SU-DHL-6 (cell line): ENCODE data around the gene PLAU.

Experiments
- H2AFZ ChIP-seq: fragments of 200-600 bp; sonication (generic); 2 replicates; pipeline ENCODE4 v1.6.1; 2014; ENCODE audit warnings: low read depth, mild to moderate bottlenecking, moderate library complexity, mixed read lengths, antibody characterized with exemption, low read length; ENCODE audit not compliant: severe bottlenecking
- H3F3A ChIP-seq: fragments of 200-600 bp; shearing (Covaris generic); 2 replicates; pipeline ENCODE4 v1.6.0; 2016; ENCODE audit warnings: antibody characterized with exemption, mild to moderate bottlenecking; ENCODE audit not compliant: insufficient read depth
- H3K27ac ChIP-seq: fragments of 200-600 bp; sonication (generic); 2 replicates; pipeline ENCODE4 v1.5.1; 2016; ENCODE audit warnings: low read depth, mild to moderate bottlenecking, low read length, moderate library complexity, mixed read lengths
- H3K27me3 ChIP-seq: fragments of 200-600 bp; sonication (generic), shearing (Covaris generic); 2 replicates; pipeline ENCODE4 v1.6.0; 2014; ENCODE audit warnings: mild to moderate bottlenecking, low read length
- H3K36me3 ChIP-seq: fragments of 200-600 bp; sonication (generic); 2 replicates; pipeline ENCODE4 v1.6.1; 2014; ENCODE audit warnings: mild to moderate bottlenecking, low read length, mixed read lengths
- H3K4me2 ChIP-seq: fragments of 300-600, 200-600 bp; shearing (Covaris generic), sonication (generic); 2 replicates; pipeline ENCODE4 v1.6.0; 2014; ENCODE audit warnings: low read length, low read depth, mild to moderate bottlenecking; ENCODE audit not compliant: poor library complexity, severe bottlenecking
- H3K4me3 ChIP-seq: fragments of 200-600 bp; sonication (generic); 2 replicates; pipeline ENCODE4 v1.5.1; 2014; ENCODE audit warnings: antibody characterized with exemption, low read length, mild to moderate bottlenecking, mixed read lengths; ENCODE audit not compliant: insufficient read depth, poor library complexity, severe bottlenecking
- H3K79me2 ChIP-seq: fragments of 200-600 bp; sonication (generic); 2 replicates; pipeline ENCODE4 v1.6.1; 2014; ENCODE audit warnings: mild to moderate bottlenecking, low read length, moderate library complexity; ENCODE audit not compliant: insufficient read depth
- H3K9ac ChIP-seq: fragments of 200-600 bp; sonication (generic); 2 replicates; pipeline ENCODE4 v1.7.0; 2014; ENCODE audit warnings: mild to moderate bottlenecking, low read length
- H3K9me2 ChIP-seq: fragments of 200-600 bp; sonication (generic); replicated peaks from 2 replicates; pipeline ENCODE4 v1.6.1; 2014; ENCODE audit warnings: low read length; ENCODE audit not compliant: insufficient read depth
- H3K9me3 ChIP-seq: fragments of 200-600 bp; sonication (generic); 2 replicates; pipeline ENCODE4 v1.6.1; 2014; ENCODE audit warnings: low read length, mixed read lengths; ENCODE audit not compliant: insufficient read depth
- H4K20me1 ChIP-seq: fragments of 200-600 bp; sonication (generic); 2 replicates; pipeline ENCODE4 v1.6.1; 2014; ENCODE audit warnings: low read depth, mild to moderate bottlenecking, antibody characterized with exemption, low read length, moderate library complexity, mixed read lengths
- CTCF ChIP-seq: fragments of 200-600 bp; sonication (generic); IDR thresholded peaks from one replicate; pipeline ENCODE4 v1.5.1; 2017; ENCODE audit warnings: antibody characterized with exemption, mild to moderate bottlenecking, low read length, moderate library complexity; ENCODE audit not compliant: insufficient read depth, poor library complexity, severe bottlenecking
- EZH2phosphoT487 ChIP-seq: fragments of 200-600 bp; sonication (generic), shearing (Covaris generic); conservative IDR thresholded peaks from 2 replicates; pipeline ENCODE4 v1.6.1; 2018; ENCODE audit warnings: mild to moderate bottlenecking, antibody characterized with exemption, low read length, moderate library complexity, mixed read lengths

PLAU gene

GRCh38 chr10:73877533-73878160 lies 33.3 kb upstream of the PLAU start:
- H3K9me3 ChIP-seq = no peaks in the 10 kb centered on the region
- no peaks in the 10 kb centered on the region; the same call in 1 of the 2 replicates for H4K20me1 ChIP-seq
- no peak overlapping the region for H3K4me3 ChIP-seq
- no peak overlapping the region for H3K27ac ChIP-seq
- no peak for TF ChIP-seq EZH2phosphoT487
- no peak for TF ChIP-seq CTCF
- peaks cover 6% of the 10 kb centered on the region; the same call in 1 of the 2 replicates for H3F3A ChIP-seq
- no peaks in the 10 kb centered on the region for H3K79me2 ChIP-seq
- H3K9me2 ChIP-seq = no peaks in the 10 kb centered on the region
- H3K9ac ChIP-seq = no peak overlapping the region
- H2AFZ ChIP-seq = no peak overlapping the region
- H3K36me3 ChIP-seq = no peaks in the 10 kb centered on the region
- H3K27me3 ChIP-seq = no peaks in the 10 kb centered on the region
- H3K4me2 ChIP-seq = no peak overlapping the region

- peaks cover 6% of the 10 kb centered on the region; the same call in 1 of the 2 replicates for H3F3A ChIP-seq
- TF ChIP-seq CTCF (no peak), EZH2phosphoT487 (no peak)
These were observed 32.6 kb upstream of the PLAU start for GRCh38 chr10:73878365-73878764.

GRCh38 chr10:73879296-73880173 lies 31.4 kb upstream of the PLAU start:
- H3K4me2 ChIP-seq = peak overlapping the region; percentile 20
- TF ChIP-seq EZH2phosphoT487 (no peak), CTCF (peak; percentile 72)
- no peaks in the 10 kb centered on the region for H3K27me3 ChIP-seq
- H3K36me3 ChIP-seq = no peaks in the 10 kb centered on the region
- peak overlapping the region; percentile 81 for H2AFZ ChIP-seq
- H3F3A ChIP-seq = peaks cover 6% of the 10 kb centered on the region; the same call in 1 of the 2 replicates
- no peaks in the 10 kb centered on the region for H3K9me2 ChIP-seq
- H3K9me3 ChIP-seq = no peaks in the 10 kb centered on the region
- H3K9ac ChIP-seq = peak overlapping the region; percentile 9; the same call in 1 of the 2 replicates
- H3K27ac ChIP-seq = no peak overlapping the region
- no peak overlapping the region for H3K4me3 ChIP-seq
- no peaks in the 10 kb centered on the region for H3K79me2 ChIP-seq
- H4K20me1 ChIP-seq = no peaks in the 10 kb centered on the region

More at GRCh38 chr10:73878365-73878764, 32.6 kb upstream of the PLAU start:
- H3K27me3 ChIP-seq = no peaks in the 10 kb centered on the region
- no peaks in the 10 kb centered on the region for H3K9me3 ChIP-seq
- no peak overlapping the region for H3K4me2 ChIP-seq
- H3K79me2 ChIP-seq = no peaks in the 10 kb centered on the region
- no peaks in the 10 kb centered on the region for H3K36me3 ChIP-seq
- no peaks in the 10 kb centered on the region for H4K20me1 ChIP-seq
- H2AFZ ChIP-seq = no peak overlapping the region
- no peak overlapping the region for H3K4me3 ChIP-seq
- no peak overlapping the region for H3K9ac ChIP-seq
- no peaks in the 10 kb centered on the region for H3K9me2 ChIP-seq
- H3K27ac ChIP-seq = no peak overlapping the region
